Measurements from ENCODE around the gene ZNF526. TPM values are rescaled to one million over a fixed set of nuclear protein-coding genes. Genes with fewer than 3 reads are reported as not detected.

Gene ZNF526
- total RNA-seq, 1 donor from 2014 or later, result 13.9 TPM

GRCh38 chr19:42188665-42189064 lies 31.4 kb upstream of the ZNF526 start:
- H3K27ac Mint-ChIP-seq (ENCODE audit: unreplicated experiment), result no peak overlapping the region
- H3K4me1 Mint-ChIP-seq (ENCODE audit: unreplicated experiment), result peaks cover 15% of the 10 kb centered on the region
- H3K4me3 Mint-ChIP-seq (ENCODE audit: unreplicated experiment), result no peak overlapping the region
- peaks cover 15% of the 10 kb centered on the region for H3K27me3 Mint-ChIP-seq (ENCODE audit: unreplicated experiment)
- H3K9me3 Mint-ChIP-seq (ENCODE audit: unreplicated experiment), result no peaks in the 10 kb centered on the region
- no peak for TF ChIP-seq CTCF (IDR thresholded peaks at IDR 0.05; ENCODE audit: unreplicated experiment)
- H3K36me3 Mint-ChIP-seq (ENCODE audit: low read depth, unreplicated experiment), result peaks cover 4% of the 10 kb centered on the region
- DNase-seq (ENCODE audit: low spot score), result no peak

- Mint-ChIP-seq H3K36me3 (ENCODE audit: low read depth, unreplicated experiment) (peaks cover 7% of the 10 kb centered on the region), H3K4me3 (ENCODE audit: unreplicated experiment) (no peak overlapping the region), H3K9me3 (ENCODE audit: unreplicated experiment) (no peaks in the 10 kb centered on the region), H3K27me3 (ENCODE audit: unreplicated experiment) (peaks cover 17% of the 10 kb centered on the region), H3K4me1 (ENCODE audit: unreplicated experiment) (peaks cover 14% of the 10 kb centered on the region), H3K27ac (ENCODE audit: unreplicated experiment) (no peak overlapping the region)
- DNase-seq (ENCODE audit: low spot score), result no peak
- TF ChIP-seq CTCF (IDR thresholded peaks at IDR 0.05; ENCODE audit: unreplicated experiment), result no peak
Observed at GRCh38 chr19:42189133-42189532, 31.0 kb upstream of the ZNF526 start.

DNA sequence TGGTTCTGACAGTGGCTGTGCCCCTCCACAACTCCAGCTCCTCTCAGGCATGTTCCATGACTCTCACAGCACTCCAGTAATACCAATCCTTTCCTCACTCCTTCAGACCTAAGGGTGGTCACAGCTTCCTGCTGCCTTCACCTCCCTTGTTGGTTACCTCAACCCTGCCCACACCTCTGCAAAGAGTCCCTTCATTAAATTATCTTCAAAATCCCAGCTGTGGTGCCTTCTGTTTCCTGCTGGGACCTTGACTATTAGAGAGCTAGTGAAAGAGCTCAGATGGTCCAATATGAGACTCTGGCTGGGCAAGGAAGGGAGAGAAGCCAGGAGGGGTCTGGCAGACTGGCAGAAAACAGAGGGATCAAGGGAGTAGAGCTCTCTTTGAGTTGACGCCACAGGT lies 28.8 kb upstream of the ZNF526 start:
- no peak overlapping the region for H3K4me3 Mint-ChIP-seq (ENCODE audit: unreplicated experiment)
- no peaks in the 10 kb centered on the region for H3K9me3 Mint-ChIP-seq (ENCODE audit: unreplicated experiment)
- H3K4me1 Mint-ChIP-seq (ENCODE audit: unreplicated experiment), result no peaks in the 10 kb centered on the region
- DNase-seq (ENCODE audit: low spot score), result no peak
- peaks cover 14% of the 10 kb centered on the region for H3K36me3 Mint-ChIP-seq (ENCODE audit: low read depth, unreplicated experiment)
- H3K27me3 Mint-ChIP-seq (ENCODE audit: unreplicated experiment), result peaks cover 12% of the 10 kb centered on the region
- TF ChIP-seq CTCF (IDR thresholded peaks at IDR 0.05; ENCODE audit: unreplicated experiment), result no peak
- no peak overlapping the region for H3K27ac Mint-ChIP-seq (ENCODE audit: unreplicated experiment)

- no peak for TF ChIP-seq CTCF (IDR thresholded peaks at IDR 0.05; ENCODE audit: unreplicated experiment)
- no peak for DNase-seq (ENCODE audit: low spot score)
- peaks cover 15% of the 10 kb centered on the region for H3K36me3 Mint-ChIP-seq (ENCODE audit: low read depth, unreplicated experiment)
- H3K27me3 Mint-ChIP-seq (ENCODE audit: unreplicated experiment), result peaks cover 12% of the 10 kb centered on the region
- H3K4me3 Mint-ChIP-seq (ENCODE audit: unreplicated experiment), result no peak overlapping the region
- H3K9me3 Mint-ChIP-seq (ENCODE audit: unreplicated experiment), result no peaks in the 10 kb centered on the region
- H3K4me1 Mint-ChIP-seq (ENCODE audit: unreplicated experiment), result no peaks in the 10 kb centered on the region
- H3K27ac Mint-ChIP-seq (ENCODE audit: unreplicated experiment), result no peak overlapping the region
Observed at GRCh38 chr19:42191855-42192254, 28.3 kb upstream of the ZNF526 start.

DNA sequence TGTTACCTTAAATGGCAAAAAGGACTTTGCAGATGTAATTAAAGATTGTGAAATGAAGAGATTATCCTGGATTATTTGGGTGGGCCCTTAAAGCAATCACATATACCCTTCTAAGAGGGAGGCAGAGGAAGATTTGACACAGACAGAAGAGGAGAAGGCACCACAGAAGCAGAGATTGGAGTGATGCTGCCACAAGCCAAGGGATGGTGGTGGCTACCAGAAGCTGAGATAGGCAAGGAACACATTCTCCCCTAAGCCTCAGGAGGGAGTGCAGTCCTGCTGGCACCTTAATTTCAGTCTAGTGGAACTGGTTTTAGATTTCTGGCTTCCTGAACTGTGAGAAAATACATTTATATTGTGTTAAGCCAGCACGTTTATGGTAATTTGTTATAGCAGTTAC lies 26.8 kb upstream of the ZNF526 start:
- H3K4me3 Mint-ChIP-seq (ENCODE audit: unreplicated experiment), result no peak overlapping the region
- peaks cover 21% of the 10 kb centered on the region for H3K36me3 Mint-ChIP-seq (ENCODE audit: low read depth, unreplicated experiment)
- no peak for DNase-seq (ENCODE audit: low spot score)
- H3K27me3 Mint-ChIP-seq (ENCODE audit: unreplicated experiment), result peaks cover 13% of the 10 kb centered on the region
- no peaks in the 10 kb centered on the region for H3K9me3 Mint-ChIP-seq (ENCODE audit: unreplicated experiment)
- H3K4me1 Mint-ChIP-seq (ENCODE audit: unreplicated experiment), result peaks cover 9% of the 10 kb centered on the region
- TF ChIP-seq CTCF (IDR thresholded peaks at IDR 0.05; ENCODE audit: unreplicated experiment), result no peak
- no peak overlapping the region for H3K27ac Mint-ChIP-seq (ENCODE audit: unreplicated experiment)

All from endothelial cell (in vitro differentiated cells).